NCI-H526 treated with DMSO at 0.1 percent for 48 hours (cell line): ENCODE results near the gene FAM72A.
"Not testable (repeated sequence)": the region's sequence is repeated elsewhere in the genome, so short reads cannot be mapped to it uniquely, and the experiment has no call there.

Experiments
- DNase-seq: peaks from one replicate; lab custom pipeline; 2025; lab: John Stamatoyannopoulos, UW

The FAM72A gene

DNA sequence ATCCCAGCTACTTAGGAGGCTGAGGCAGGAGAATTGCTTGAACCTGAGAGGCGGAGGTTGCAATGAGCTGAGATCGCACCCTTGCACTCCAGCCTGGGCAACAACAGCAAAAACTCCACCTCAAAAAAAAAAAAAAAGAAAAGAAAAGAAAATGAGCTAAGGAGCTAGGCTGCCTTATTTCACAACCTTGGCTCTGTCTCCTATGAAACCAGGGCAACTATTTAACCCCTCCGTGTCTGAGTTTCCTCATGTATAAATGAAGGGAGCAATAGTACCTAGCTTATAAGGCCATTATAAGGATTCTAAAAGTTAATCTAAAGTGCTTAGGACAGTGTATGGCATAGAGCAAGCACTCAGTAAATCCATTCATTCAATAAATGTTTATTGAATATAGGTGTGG is 32.8 kb downstream of the FAM72A start:
- DNase-seq = not testable (repeated sequence)

DNA sequence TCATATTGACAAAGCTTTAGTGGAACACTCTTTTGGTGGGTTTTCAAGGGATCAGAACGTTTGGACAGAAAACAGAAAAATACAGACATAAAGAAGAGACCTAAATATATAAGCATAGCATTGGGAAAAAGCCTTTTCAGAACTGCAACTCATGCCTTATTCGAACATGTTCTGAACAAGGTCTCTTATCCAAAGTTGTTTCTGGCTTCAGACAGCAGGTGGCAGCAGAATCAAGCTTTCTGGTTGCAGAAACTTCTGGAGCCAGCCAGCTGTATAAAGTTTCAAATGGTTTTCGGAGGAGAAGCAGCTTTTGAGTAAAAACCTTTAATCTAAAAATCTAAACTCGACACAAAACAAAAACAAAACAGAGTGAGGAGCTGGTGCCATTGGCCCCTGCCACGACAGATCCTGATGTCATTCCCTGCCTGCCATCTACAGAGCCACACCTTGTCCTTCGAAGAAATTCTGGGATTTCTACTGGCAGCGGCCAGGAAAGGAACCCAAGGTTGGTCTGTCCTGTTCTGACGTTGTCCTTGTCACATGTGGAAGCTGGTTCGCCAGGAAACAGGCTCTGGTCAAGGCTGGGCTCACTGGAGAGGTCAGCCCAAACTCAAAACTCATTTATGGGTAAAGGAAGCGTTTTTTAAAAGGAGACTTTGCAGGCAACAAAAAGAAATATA is 35.1 kb downstream of the FAM72A start:
- DNase-seq = not testable (repeated sequence)

DNA sequence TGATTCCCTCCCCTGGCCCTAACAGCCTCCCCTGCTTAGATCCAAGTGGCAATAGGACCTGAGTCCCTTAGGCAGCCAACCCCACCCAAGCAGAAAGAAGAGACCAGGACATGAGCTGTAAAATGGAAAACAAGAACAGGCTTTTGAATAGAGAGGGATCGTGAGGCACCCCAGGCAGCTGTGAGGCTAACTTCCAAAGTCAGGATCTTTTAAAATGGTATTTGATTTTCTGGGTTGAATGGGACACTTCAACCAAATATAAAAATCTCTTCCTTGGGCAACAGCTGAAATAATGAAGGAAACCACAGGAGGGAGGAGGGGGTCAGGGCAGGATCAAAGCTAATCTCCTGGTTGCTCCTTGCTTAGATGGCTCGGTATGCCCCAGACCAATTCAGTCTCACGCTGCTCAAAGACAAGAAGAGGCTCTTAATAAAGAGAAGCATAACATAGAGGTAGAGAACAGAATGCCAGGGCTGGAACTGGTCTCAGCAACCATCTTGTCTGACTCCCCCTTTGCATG is 56.8 kb downstream of the FAM72A start:
- no peak for DNase-seq

DNA sequence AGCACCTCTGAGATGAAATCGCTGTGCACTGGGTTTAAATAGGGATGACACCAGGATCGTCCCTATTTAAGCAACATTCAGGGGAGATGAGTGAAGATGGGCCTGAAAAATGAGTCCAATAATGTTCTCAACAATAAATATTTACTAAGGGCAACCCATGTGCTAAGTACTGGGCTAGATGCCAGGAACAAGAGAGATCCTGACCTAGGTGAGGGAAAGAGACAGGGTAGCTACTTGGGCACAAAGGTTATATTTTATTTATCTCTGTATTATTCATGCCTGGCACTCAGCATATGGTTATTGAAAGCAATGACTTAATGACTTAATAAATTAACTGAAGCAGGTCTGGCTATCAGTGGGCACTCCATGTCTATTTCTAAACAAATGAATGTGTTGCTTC is 58.0 kb downstream of the FAM72A start:
- no peak for DNase-seq

DNA sequence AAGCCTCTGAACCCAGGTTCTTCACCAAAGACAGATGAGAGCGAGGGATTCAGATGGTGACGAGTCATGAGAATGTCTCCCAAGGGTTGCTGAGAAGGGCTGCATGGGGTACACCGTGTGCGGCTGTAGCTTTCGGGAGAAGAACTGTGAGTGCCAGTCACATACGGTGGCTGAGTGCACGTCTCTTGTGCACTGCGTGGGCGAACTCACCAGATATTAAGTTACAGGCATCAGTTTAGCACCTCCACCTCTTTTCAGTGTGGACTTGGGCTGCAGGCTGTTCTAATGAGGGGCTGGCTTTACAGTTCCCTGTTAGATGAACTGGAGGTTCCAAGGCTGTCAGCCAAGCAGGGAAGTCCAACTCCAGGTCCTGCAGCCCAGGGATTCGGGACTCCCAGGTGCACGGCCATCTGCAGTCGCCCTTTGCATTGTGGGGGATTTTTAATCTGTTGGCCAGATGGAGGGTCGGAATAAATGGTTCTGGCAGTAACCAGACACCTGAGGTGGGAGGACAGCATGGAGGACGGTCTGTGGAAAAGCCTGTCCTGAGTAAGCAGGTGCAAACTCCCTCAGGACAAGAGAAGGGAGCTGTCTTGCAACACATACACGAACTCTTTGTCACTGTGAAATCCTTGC is 59.0 kb downstream of the FAM72A start:
- DNase-seq = no peak

DNA sequence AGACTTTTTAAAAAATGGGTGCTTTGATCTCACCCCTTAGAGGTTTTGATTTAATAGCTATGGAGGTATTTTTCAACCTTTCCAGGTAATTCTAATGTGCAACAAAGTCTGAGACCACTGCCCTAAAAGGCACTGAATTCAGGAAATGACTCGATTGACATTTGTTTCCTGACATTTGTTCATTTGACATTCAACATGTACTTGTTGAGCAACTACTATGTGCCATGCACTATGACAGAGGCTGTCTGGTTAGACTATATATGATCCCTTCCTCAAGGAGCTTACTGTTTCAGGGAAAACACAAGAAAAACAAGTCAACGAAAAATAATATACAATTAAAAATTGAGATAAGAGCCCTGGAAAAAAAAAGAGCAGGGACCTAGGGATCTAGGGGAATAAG is 59.9 kb downstream of the FAM72A start:
- no peak for DNase-seq

DNA sequence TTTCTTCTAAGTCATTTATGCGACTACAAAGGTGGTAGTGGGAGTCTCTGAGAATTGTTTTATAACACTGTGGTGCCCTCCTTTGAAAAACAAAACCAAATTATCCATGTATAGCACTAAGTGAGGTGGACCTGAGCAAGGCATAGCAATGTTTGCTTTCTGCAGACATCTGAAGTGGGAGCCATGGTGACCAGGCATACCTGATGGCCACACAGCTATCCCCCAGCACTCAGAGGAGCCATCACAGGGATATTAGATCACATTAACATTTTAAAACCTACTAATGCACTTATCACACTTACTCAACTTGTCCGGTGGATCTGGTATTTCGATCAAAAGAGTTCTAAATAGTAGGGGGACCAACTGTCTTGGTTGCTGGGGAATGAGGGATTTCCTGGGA is 60.6 kb downstream of the FAM72A start:
- no peak for DNase-seq

DNA sequence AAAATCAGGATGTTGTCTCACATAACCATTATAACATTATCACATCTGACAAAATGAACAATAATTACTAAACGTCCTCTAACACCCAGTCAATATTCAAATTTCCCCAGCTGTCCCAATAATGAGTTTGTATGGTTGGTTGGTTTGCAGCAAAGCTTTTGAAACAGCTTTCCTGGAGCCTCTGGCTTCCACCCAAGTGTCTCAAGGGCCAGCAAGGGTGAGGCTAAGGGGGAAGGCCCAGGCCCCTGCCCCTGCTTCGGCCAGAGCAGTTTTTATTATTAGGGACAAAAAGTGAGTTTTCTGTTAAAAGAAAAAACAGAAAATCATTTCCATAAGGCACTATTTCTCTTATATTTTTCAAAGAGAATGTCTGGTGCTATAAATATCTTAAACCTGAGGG is 66.4 kb downstream of the FAM72A start:
- no peak for DNase-seq
